ENCODE results near the gene INPP4B.

Gene INPP4B

DNA sequence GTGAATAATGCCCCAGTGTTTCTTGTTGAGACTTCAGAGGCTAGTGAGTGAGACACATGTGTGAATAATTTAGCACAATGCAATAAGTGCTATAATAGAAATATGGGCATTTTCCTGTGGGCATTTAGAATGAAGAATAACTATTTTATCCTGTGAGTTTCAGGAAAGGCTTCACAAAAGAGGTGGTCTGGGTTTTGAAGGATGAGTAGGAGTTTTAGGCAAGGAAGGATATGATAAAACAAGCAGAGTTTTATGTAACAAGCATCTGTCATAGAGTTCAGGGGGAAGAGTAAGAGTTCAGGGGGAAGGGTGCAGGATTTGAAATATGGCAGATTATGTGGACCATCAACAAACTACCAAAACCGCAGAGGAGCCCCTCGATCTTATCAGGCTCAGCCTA is 529.2 kb downstream of the INPP4B start:
- Histone ChIP-seq H2AFZ (ENCODE audit: low read depth, low read length) (no peak overlapping the region), H3K27me3 (ENCODE audit: insufficient read depth, low read length, poor library complexity) (no peaks in the 10 kb centered on the region), H4K20me1 (ENCODE audit: insufficient read depth, low read length) (no peaks in the 10 kb centered on the region; the same call in 1 of the 2 replicates), H3K9ac (ENCODE audit: low read depth, low read length) (no peak overlapping the region), H3K9me3 (ENCODE audit: insufficient read depth, low read length, severe bottlenecking) (no peaks in the 10 kb centered on the region), H3K4me1 (ENCODE audit: insufficient read depth, low read length) (peaks cover 12% of the 10 kb centered on the region), H3K4me3 (ENCODE audit: low read depth in 1 of 2, low read length in 2 of 2) (no peak overlapping the region), H3K36me3 (ENCODE audit: insufficient read depth, low read length) (peaks cover 29% of the 10 kb centered on the region), H3K27ac (ENCODE audit: low read length) (no peak overlapping the region), H3K79me2 (ENCODE audit: insufficient read depth, low read length) (peaks cover 21% of the 10 kb centered on the region), H3K4me2 (ENCODE audit: insufficient read depth, low read length) (no peak overlapping the region)
- no peak for ATAC-seq (ENCODE audit: insufficient read depth, low read depth)
- no peak for DNase-seq
- TF ChIP-seq, protein P1, sequence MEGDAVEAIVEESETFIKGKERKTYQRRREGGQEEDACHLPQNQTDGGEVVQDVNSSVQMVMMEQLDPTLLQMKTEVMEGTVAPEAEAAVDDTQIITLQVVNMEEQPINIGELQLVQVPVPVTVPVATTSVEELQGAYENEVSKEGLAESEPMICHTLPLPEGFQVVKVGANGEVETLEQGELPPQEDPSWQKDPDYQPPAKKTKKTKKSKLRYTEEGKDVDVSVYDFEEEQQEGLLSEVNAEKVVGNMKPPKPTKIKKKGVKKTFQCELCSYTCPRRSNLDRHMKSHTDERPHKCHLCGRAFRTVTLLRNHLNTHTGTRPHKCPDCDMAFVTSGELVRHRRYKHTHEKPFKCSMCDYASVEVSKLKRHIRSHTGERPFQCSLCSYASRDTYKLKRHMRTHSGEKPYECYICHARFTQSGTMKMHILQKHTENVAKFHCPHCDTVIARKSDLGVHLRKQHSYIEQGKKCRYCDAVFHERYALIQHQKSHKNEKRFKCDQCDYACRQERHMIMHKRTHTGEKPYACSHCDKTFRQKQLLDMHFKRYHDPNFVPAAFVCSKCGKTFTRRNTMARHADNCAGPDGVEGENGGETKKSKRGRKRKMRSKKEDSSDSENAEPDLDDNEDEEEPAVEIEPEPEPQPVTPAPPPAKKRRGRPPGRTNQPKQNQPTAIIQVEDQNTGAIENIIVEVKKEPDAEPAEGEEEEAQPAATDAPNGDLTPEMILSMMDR (IDR thresholded peaks at IDR 0.05; ENCODE audit: borderline replicate concordance, extremely low read depth, low read length, poor library complexity, severe bottlenecking), result no peak
- no peak for TF ChIP-seq EZH2 (IDR thresholded peaks at IDR 0.05; ENCODE audit: borderline replicate concordance, low read depth, low read length, severe bottlenecking)

DNA sequence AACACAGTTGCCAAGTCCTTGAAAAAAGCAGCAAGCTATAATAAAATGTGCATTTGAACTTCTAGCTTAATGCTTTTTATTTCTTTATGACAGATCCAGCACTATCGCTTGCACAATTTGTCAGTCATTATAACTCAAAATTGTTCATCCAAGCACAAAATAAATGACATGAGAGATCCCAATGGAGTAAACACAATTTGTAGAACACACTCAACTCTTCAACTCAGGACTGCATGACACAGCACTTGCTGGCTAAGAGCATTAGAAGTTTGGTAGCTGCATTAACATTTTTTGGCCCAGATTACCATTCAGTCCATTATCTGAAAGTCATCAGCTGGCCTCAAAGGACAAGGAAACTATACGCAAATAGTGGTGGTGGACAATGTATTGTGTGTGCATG is 530.1 kb downstream of the INPP4B start:
- H2AFZ ChIP-seq (ENCODE audit: low read depth, low read length), result no peak overlapping the region
- ATAC-seq (ENCODE audit: insufficient read depth, low read depth), result no peak

DNA sequence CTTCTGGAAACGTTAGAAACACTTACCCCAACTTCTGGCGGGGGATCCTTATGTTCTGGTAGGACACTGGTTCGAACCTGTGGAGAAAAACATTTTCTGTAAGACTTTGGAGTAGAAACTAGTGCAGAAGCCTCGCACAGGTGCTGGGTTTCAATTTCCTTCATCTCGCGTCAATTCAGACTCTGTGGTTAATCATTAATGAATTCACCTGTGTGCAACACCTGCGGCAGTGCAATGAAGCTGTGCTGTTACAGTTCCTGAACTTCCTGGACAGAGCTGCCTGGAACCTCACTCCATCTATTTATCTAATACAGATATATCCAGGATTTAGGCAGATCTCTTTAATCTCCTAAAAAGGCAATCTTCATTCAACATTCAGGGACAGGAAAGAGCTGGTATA is 531.4 kb downstream of the INPP4B start:
- H3K27me3 ChIP-seq (ENCODE audit: insufficient read depth, low read length, poor library complexity), result no peaks in the 10 kb centered on the region
- no peak overlapping the region for H3K4me2 ChIP-seq (ENCODE audit: insufficient read depth, low read length)
- H3K9me3 ChIP-seq (ENCODE audit: insufficient read depth, low read length, severe bottlenecking), result no peaks in the 10 kb centered on the region
- H3K4me1 ChIP-seq (ENCODE audit: insufficient read depth, low read length), result peaks cover 12% of the 10 kb centered on the region
- ATAC-seq (ENCODE audit: insufficient read depth, low read depth) (no peak; the same call in 2 of the 3 replicates), DNase-seq (no peak)
- H3K36me3 ChIP-seq (ENCODE audit: insufficient read depth, low read length), result peaks cover 44% of the 10 kb centered on the region
- H3K79me2 ChIP-seq (ENCODE audit: insufficient read depth, low read length), result peaks cover 19% of the 10 kb centered on the region; the same call in 1 of the 2 replicates
- no peak overlapping the region for H3K4me3 ChIP-seq (ENCODE audit: low read depth in 1 of 2, low read length in 2 of 2)
- H4K20me1 ChIP-seq (ENCODE audit: insufficient read depth, low read length), result no peaks in the 10 kb centered on the region; the same call in 1 of the 2 replicates
- no peak overlapping the region for H3K27ac ChIP-seq (ENCODE audit: low read length)
- TF ChIP-seq, protein P1 (IDR thresholded peaks at IDR 0.05; ENCODE audit: borderline replicate concordance, extremely low read depth, low read length, poor library complexity, severe bottlenecking), result no peak
- TF ChIP-seq EZH2 (IDR thresholded peaks at IDR 0.05; ENCODE audit: borderline replicate concordance, low read depth, low read length, severe bottlenecking), result no peak
- H3K9ac ChIP-seq (ENCODE audit: low read depth, low read length), result no peak overlapping the region
- no peak overlapping the region for H2AFZ ChIP-seq (ENCODE audit: low read depth, low read length)

More for the DNA sequence above, 530.1 kb downstream of the INPP4B start:
- H3K4me2 ChIP-seq (ENCODE audit: insufficient read depth, low read length), result no peak overlapping the region
- TF ChIP-seq, protein P1 (IDR thresholded peaks at IDR 0.05; ENCODE audit: borderline replicate concordance, extremely low read depth, low read length, poor library complexity, severe bottlenecking), result no peak
- no peak for TF ChIP-seq EZH2 (IDR thresholded peaks at IDR 0.05; ENCODE audit: borderline replicate concordance, low read depth, low read length, severe bottlenecking)
- DNase-seq, result no peak
- no peaks in the 10 kb centered on the region for H3K9me3 ChIP-seq (ENCODE audit: insufficient read depth, low read length, severe bottlenecking)
- no peaks in the 10 kb centered on the region; the same call in 1 of the 2 replicates for H4K20me1 ChIP-seq (ENCODE audit: insufficient read depth, low read length)
- H3K27me3 ChIP-seq (ENCODE audit: insufficient read depth, low read length, poor library complexity), result no peaks in the 10 kb centered on the region
- H3K9ac ChIP-seq (ENCODE audit: low read depth, low read length), result no peak overlapping the region
- no peak overlapping the region for H3K4me3 ChIP-seq (ENCODE audit: low read depth in 1 of 2, low read length in 2 of 2)
- peaks cover 12% of the 10 kb centered on the region for H3K4me1 ChIP-seq (ENCODE audit: insufficient read depth, low read length)
- peaks cover 19% of the 10 kb centered on the region for H3K79me2 ChIP-seq (ENCODE audit: insufficient read depth, low read length)
- H3K27ac ChIP-seq (ENCODE audit: low read length), result no peak overlapping the region
- peaks cover 36% of the 10 kb centered on the region for H3K36me3 ChIP-seq (ENCODE audit: insufficient read depth, low read length)

Data from DND-41 (cell line).